ENCODE data around the gene LARP7. TPM values are rescaled to one million over a fixed set of nuclear protein-coding genes. Genes with fewer than 3 reads are reported as not detected.
"Not testable (repeated sequence)": the region's sequence is repeated elsewhere in the genome, so short reads cannot be mapped to it uniquely, and the experiment has no call there.

The LARP7 gene
- total RNA-seq, 2 experiments from 2014 or later = 41.5 to 41.9 TPM

- Mint-ChIP-seq H3K27ac (no peak overlapping the region), H3K36me3 (ENCODE audit: low read depth) (peaks cover 21% of the 10 kb centered on the region), H3K27me3 (ENCODE audit: low read depth) (no peaks in the 10 kb centered on the region), H3K4me3 (no peak overlapping the region), H3K9me3 (no peaks in the 10 kb centered on the region), H3K4me1 (ENCODE audit: low read depth) (no peaks in the 10 kb centered on the region)
- intact Hi-C loops (cut with micrococcal nuclease) = no loop called here
- DNase-seq = no peak
- CTCF ChIA-PET = interaction anchor here (1.5 to 1.9 kb wide), 5 partner anchors 18 to 283 kb away, joined by 3 to 9 read pairs (median 4); no protein-coding TSS in a partner anchor
These were observed 18.3 kb downstream of the LARP7 start for GRCh38 chr4:112655270-112655669.

GRCh38 chr4:112656115-112656514 lies 19.2 kb downstream of the LARP7 start:
- H3K9me3 Mint-ChIP-seq; intact Hi-C loops (cut with micrococcal nuclease); H3K27ac Mint-ChIP-seq; H3K4me1 Mint-ChIP-seq (ENCODE audit: low read depth); H3K27me3 Mint-ChIP-seq (ENCODE audit: low read depth); H3K4me3 Mint-ChIP-seq; DNase-seq: not testable (repeated sequence)
- peaks cover 21% of the 10 kb centered on the region for H3K36me3 Mint-ChIP-seq (ENCODE audit: low read depth)
- CTCF ChIA-PET = interaction anchor here (1.0 to 1.9 kb wide), 4 partner anchors 18 to 109 kb away, joined by 3 to 9 read pairs (median 4); no protein-coding TSS in a partner anchor

GRCh38 chr4:112664611-112665010 lies 27.7 kb downstream of the LARP7 start:
- Mint-ChIP-seq H3K27ac (no peak overlapping the region), H3K4me1 (ENCODE audit: low read depth) (no peaks in the 10 kb centered on the region), H3K4me3 (no peak overlapping the region), H3K36me3 (ENCODE audit: low read depth) (no peaks in the 10 kb centered on the region), H3K9me3 (no peaks in the 10 kb centered on the region), H3K27me3 (ENCODE audit: low read depth) (no peaks in the 10 kb centered on the region)
- intact Hi-C loops (cut with micrococcal nuclease) = no loop called here
- CTCF ChIA-PET = interaction anchor here (0.6 kb wide), 1 partner anchor 121 kb away, joined by 3 read pairs; no protein-coding TSS in a partner anchor
- DNase-seq = no peak

GRCh38 chr4:112668131-112668530 lies 31.2 kb downstream of the LARP7 start:
- no peak overlapping the region for H3K27ac Mint-ChIP-seq
- DNase-seq = no peak
- no peaks in the 10 kb centered on the region for H3K36me3 Mint-ChIP-seq (ENCODE audit: low read depth)
- CTCF ChIA-PET = interaction anchor here (1.3 kb wide), 1 partner anchor 12 kb away, joined by 3 read pairs; no protein-coding TSS in a partner anchor
- no peaks in the 10 kb centered on the region for H3K4me1 Mint-ChIP-seq (ENCODE audit: low read depth)
- no peak overlapping the region for H3K4me3 Mint-ChIP-seq
- H3K27me3 Mint-ChIP-seq (ENCODE audit: low read depth) = no peaks in the 10 kb centered on the region
- intact Hi-C loops (cut with micrococcal nuclease) = no loop called here
- no peaks in the 10 kb centered on the region for H3K9me3 Mint-ChIP-seq

GRCh38 chr4:112673076-112673475 lies 36.1 kb downstream of the LARP7 start:
- intact Hi-C loops (cut with micrococcal nuclease) = no loop called here
- H3K4me1 Mint-ChIP-seq (ENCODE audit: low read depth) = no peaks in the 10 kb centered on the region
- no peak overlapping the region for H3K4me3 Mint-ChIP-seq
- no peak overlapping the region for H3K27ac Mint-ChIP-seq
- no peaks in the 10 kb centered on the region for H3K9me3 Mint-ChIP-seq
- H3K36me3 Mint-ChIP-seq (ENCODE audit: low read depth) = no peaks in the 10 kb centered on the region
- no peak for DNase-seq
- CTCF ChIA-PET = interaction anchor here (0.6 kb wide), 1 partner anchor 566 kb away, joined by 5 read pairs; no protein-coding TSS in a partner anchor
- no peaks in the 10 kb centered on the region for H3K27me3 Mint-ChIP-seq (ENCODE audit: low read depth)

- CTCF ChIA-PET = no interaction called here
These were observed 36.7 kb downstream of the LARP7 start for GRCh38 chr4:112673686-112674085.

GRCh38 chr4:112674376-112674775 lies 37.4 kb downstream of the LARP7 start:
- H3K27ac Mint-ChIP-seq = no peak overlapping the region
- H3K4me3 Mint-ChIP-seq = no peak overlapping the region
- H3K36me3 Mint-ChIP-seq (ENCODE audit: low read depth) = no peaks in the 10 kb centered on the region
- H3K9me3 Mint-ChIP-seq = no peaks in the 10 kb centered on the region
- CTCF ChIA-PET = no interaction called here
- no peaks in the 10 kb centered on the region for H3K4me1 Mint-ChIP-seq (ENCODE audit: low read depth)
- DNase-seq = no peak
- no peaks in the 10 kb centered on the region for H3K27me3 Mint-ChIP-seq (ENCODE audit: low read depth)
- intact Hi-C loops (cut with micrococcal nuclease) = no loop called here

More at GRCh38 chr4:112673686-112674085, 36.7 kb downstream of the LARP7 start:
- Mint-ChIP-seq H3K36me3 (ENCODE audit: low read depth) (no peaks in the 10 kb centered on the region), H3K27ac (no peak overlapping the region), H3K9me3 (no peaks in the 10 kb centered on the region), H3K4me1 (ENCODE audit: low read depth) (no peaks in the 10 kb centered on the region), H3K4me3 (no peak overlapping the region), H3K27me3 (ENCODE audit: low read depth) (no peaks in the 10 kb centered on the region)
- no peak for DNase-seq
- intact Hi-C loops (cut with micrococcal nuclease) = no loop called here

- H3K4me3 Mint-ChIP-seq = no peak overlapping the region
- H3K9me3 Mint-ChIP-seq = no peaks in the 10 kb centered on the region
- no peaks in the 10 kb centered on the region for H3K36me3 Mint-ChIP-seq (ENCODE audit: low read depth)
- H3K4me1 Mint-ChIP-seq (ENCODE audit: low read depth) = no peaks in the 10 kb centered on the region
- no peaks in the 10 kb centered on the region for H3K27me3 Mint-ChIP-seq (ENCODE audit: low read depth)
- CTCF ChIA-PET = no interaction called here
- no peak overlapping the region for H3K27ac Mint-ChIP-seq
- intact Hi-C loops (cut with micrococcal nuclease) = no loop called here
- DNase-seq = no peak
These were observed 40.7 kb downstream of the LARP7 start for GRCh38 chr4:112677519-112678091.

- no peaks in the 10 kb centered on the region for H3K4me1 Mint-ChIP-seq (ENCODE audit: low read depth)
- CTCF ChIA-PET = interaction anchor here (0.5 to 1.5 kb wide), 4 partner anchors 13 to 184 kb away, joined by 3 read pairs; no protein-coding TSS in a partner anchor
- intact Hi-C loops (cut with micrococcal nuclease) = no loop called here
- no peaks in the 10 kb centered on the region for H3K36me3 Mint-ChIP-seq (ENCODE audit: low read depth)
- H3K9me3 Mint-ChIP-seq = no peaks in the 10 kb centered on the region
- H3K4me3 Mint-ChIP-seq = no peak overlapping the region
- no peak for DNase-seq
- H3K27me3 Mint-ChIP-seq (ENCODE audit: low read depth) = peaks cover 2% of the 10 kb centered on the region
- no peak overlapping the region for H3K27ac Mint-ChIP-seq
These were observed 44.1 kb downstream of the LARP7 start for GRCh38 chr4:112680996-112681395.

- no peak for DNase-seq
- Mint-ChIP-seq H3K36me3 (ENCODE audit: low read depth) (no peaks in the 10 kb centered on the region), H3K4me3 (no peak overlapping the region), H3K9me3 (no peaks in the 10 kb centered on the region), H3K27me3 (ENCODE audit: low read depth) (peaks cover 4% of the 10 kb centered on the region), H3K27ac (no peak overlapping the region), H3K4me1 (ENCODE audit: low read depth) (no peaks in the 10 kb centered on the region)
- intact Hi-C loops (cut with micrococcal nuclease) = no loop called here
- CTCF ChIA-PET = interaction anchor here (0.6 to 1.6 kb wide), 4 partner anchors 13 to 169 kb away, joined by 3 to 4 read pairs (median 3); no protein-coding TSS in a partner anchor
These were observed 56.6 kb downstream of the LARP7 start for GRCh38 chr4:112693507-112693906.

- CTCF ChIA-PET = no interaction called here
- no peaks in the 10 kb centered on the region for H3K9me3 Mint-ChIP-seq
- no peaks in the 10 kb centered on the region for H3K36me3 Mint-ChIP-seq (ENCODE audit: low read depth)
- no peak overlapping the region for H3K4me3 Mint-ChIP-seq
- H3K27ac Mint-ChIP-seq = no peak overlapping the region
- peaks cover 35% of the 10 kb centered on the region for H3K27me3 Mint-ChIP-seq (ENCODE audit: low read depth)
- H3K4me1 Mint-ChIP-seq (ENCODE audit: low read depth) = peaks cover 11% of the 10 kb centered on the region
- no peak for DNase-seq
- intact Hi-C loops (cut with micrococcal nuclease) = no loop called here
These were observed 63.7 kb downstream of the LARP7 start for GRCh38 chr4:112700679-112701078.

- intact Hi-C loops (cut with micrococcal nuclease) = no loop called here
- CTCF ChIA-PET = no interaction called here
- H3K27me3 Mint-ChIP-seq (ENCODE audit: low read depth) = peaks cover 45% of the 10 kb centered on the region
- H3K9me3 Mint-ChIP-seq = no peaks in the 10 kb centered on the region
- DNase-seq = no peak
- no peak overlapping the region for H3K4me3 Mint-ChIP-seq
- no peaks in the 10 kb centered on the region for H3K36me3 Mint-ChIP-seq (ENCODE audit: low read depth)
- H3K27ac Mint-ChIP-seq = no peak overlapping the region
- H3K4me1 Mint-ChIP-seq (ENCODE audit: low read depth) = peaks cover 15% of the 10 kb centered on the region
These were observed 65.9 kb downstream of the LARP7 start for GRCh38 chr4:112702892-112703291.

- Mint-ChIP-seq H3K27me3 (ENCODE audit: low read depth) (peaks cover 48% of the 10 kb centered on the region), H3K4me3 (no peak overlapping the region)
These were observed 67.4 kb downstream of the LARP7 start for GRCh38 chr4:112704322-112704721.

More at GRCh38 chr4:112704322-112704721, 67.4 kb downstream of the LARP7 start:
- Mint-ChIP-seq H3K36me3 (ENCODE audit: low read depth) (no peaks in the 10 kb centered on the region), H3K4me1 (ENCODE audit: low read depth) (peaks cover 15% of the 10 kb centered on the region), H3K27ac (no peak overlapping the region), H3K9me3 (no peaks in the 10 kb centered on the region)
- DNase-seq = no peak
- intact Hi-C loops (cut with micrococcal nuclease) = no loop called here
- CTCF ChIA-PET = interaction anchor here (0.6 to 0.7 kb wide), 2 partner anchors 336 to 1033 kb away, joined by 3 read pairs; no protein-coding TSS in a partner anchor

Data from activated naive CD4-positive, alpha-beta T cell treated with anti-CD3 and anti-CD28 coated beads for 36 hours (primary cell).